Activated B cell treated with CpG ODN at 0.5 μM for 24 hours (primary cell): ENCODE results near the gene SLC11A2. TPM values are rescaled to one million over a fixed set of nuclear protein-coding genes. Genes with fewer than 3 reads are reported as not detected.
"Not testable (repeated sequence)": the region's sequence is repeated elsewhere in the genome, so short reads cannot be mapped to it uniquely, and the experiment has no call there.

ENCODE experiments used
- ATAC-seq: fragments of 200-7000 bp; cut with Tn5 transposase; one replicate; pipeline ENCODE4 v1.10.0; 2021; ENCODE audit warnings: low read depth, mild to moderate bottlenecking, moderate library complexity
- CTCF ChIA-PET: fragments of 350-600 bp; sonication (Branson Sonifier 250); formaldehyde crosslinking; loops from one replicate; lab custom pipeline; 2021; ENCODE audit warnings: antibody characterized with exemption; lab: Charles Lee
- POLR2A ChIA-PET: fragments of 350-600 bp; sonication (Branson Sonifier 250); formaldehyde crosslinking; loops from one replicate; lab custom pipeline; 2021; ENCODE audit warnings: antibody characterized with exemption; lab: Charles Lee
- DNase-seq: peaks from one replicate; pipeline ENCODE4 v3.0.0; 2022
- H3K27ac Mint-ChIP-seq: one replicate; pipeline ENCODE4 v1.8.0; 2020; ENCODE audit warnings: mixed read lengths
- H3K27me3 Mint-ChIP-seq: one replicate; pipeline ENCODE4 v1.8.0; 2021; ENCODE audit warnings: mixed read lengths
- H3K36me3 Mint-ChIP-seq: one replicate; pipeline ENCODE4 v1.8.0; 2021; ENCODE audit warnings: low read depth, mixed read lengths
- H3K4me1 Mint-ChIP-seq: one replicate; pipeline ENCODE4 v1.8.0; 2021; ENCODE audit warnings: mixed read lengths
- H3K4me3 Mint-ChIP-seq: one replicate; pipeline ENCODE4 v1.8.0; 2020; ENCODE audit warnings: mild to moderate bottlenecking, mixed read lengths
- H3K9me3 Mint-ChIP-seq: one replicate; pipeline ENCODE4 v1.8.0; 2020; ENCODE audit warnings: mixed read lengths
- CTCF ChIP-seq: fragments of 200-600 bp; IDR thresholded peaks from one replicate; pipeline ENCODE4 v1.8.0; 2022; ENCODE audit warnings: antibody characterized with exemption, mild to moderate bottlenecking
- intact Hi-C: fragments of 100-400 bp; cut with micrococcal nuclease; formaldehyde crosslinking; loops from one replicate; pipeline ENCODE4 v1.15.1; 2024
- total RNA-seq: library from RNA; stranded (reverse); gene quantifications from 2 replicates; pipeline ENCODE4 v1.2.3, GENCODE V29; 2022

SLC11A2 gene
- total RNA-seq, 1 donor from 2014 or later: 44.6 TPM

- Mint-ChIP-seq H3K27me3 (no peaks in the 10 kb centered on the region), H3K4me3 (no peak overlapping the region), H3K9me3 (peaks cover 5% of the 10 kb centered on the region), H3K27ac (peak overlapping the region; percentile 38), H3K4me1 (peaks cover 71% of the 10 kb centered on the region), H3K36me3 (peaks cover 68% of the 10 kb centered on the region)
- intact Hi-C loops: no loop called here
- POLR2A ChIA-PET: interaction anchor here (0.5 to 1.4 kb wide), 2 partner anchors 43 to 169 kb away, joined by 3 read pairs; partner anchors contain the start of gene ATF1
- TF ChIP-seq CTCF: no peak
- no peak for ATAC-seq
- CTCF ChIA-PET: interaction anchor here (1.2 kb wide), 1 partner anchor 54 kb away, joined by 3 read pairs; no protein-coding TSS in a partner anchor
- DNase-seq: no peak
These were observed 93.3 kb downstream of the SLC11A2 start for GRCh38 chr12:50932787-50933280.

DNA sequence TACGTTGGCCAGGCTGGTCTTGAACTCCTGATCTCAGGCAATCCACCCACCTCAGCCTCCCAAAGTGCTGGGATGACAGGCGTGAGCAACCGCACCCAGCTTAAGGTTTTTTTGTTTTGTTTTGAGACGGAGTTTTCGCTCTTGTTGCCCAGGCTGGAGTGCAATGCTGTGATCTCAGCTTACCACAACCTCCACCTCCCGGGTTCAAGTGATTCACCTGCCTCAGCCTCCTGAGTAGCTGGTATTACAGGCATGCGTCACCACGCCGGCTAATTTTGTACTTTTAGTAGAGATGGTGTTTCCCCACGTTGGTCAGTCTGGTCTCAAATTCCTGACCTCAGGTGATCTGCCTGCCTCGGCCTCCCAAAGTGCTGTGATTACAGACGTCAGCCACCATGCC, 95.7 kb downstream of the SLC11A2 start:
- H3K27me3 Mint-ChIP-seq, H3K4me3 Mint-ChIP-seq, ATAC-seq, DNase-seq, intact Hi-C loops, H3K9me3 Mint-ChIP-seq: not testable (repeated sequence)
- peaks cover 86% of the 10 kb centered on the region for H3K4me1 Mint-ChIP-seq
- POLR2A ChIA-PET: interaction anchor here (0.6 kb wide), 1 partner anchor 33 kb away, joined by 5 read pairs; no protein-coding TSS in a partner anchor
- peak overlapping the region; percentile 31 for H3K27ac Mint-ChIP-seq
- CTCF ChIA-PET: interaction anchor here (1.6 kb wide), 1 partner anchor 56 kb away, joined by 3 read pairs; no protein-coding TSS in a partner anchor
- peaks cover 59% of the 10 kb centered on the region for H3K36me3 Mint-ChIP-seq

- CTCF ChIA-PET: interaction anchor here (1.6 kb wide), 1 partner anchor 57 kb away, joined by 3 read pairs; no protein-coding TSS in a partner anchor
- peaks cover 87% of the 10 kb centered on the region for H3K4me1 Mint-ChIP-seq
These were observed 96.4 kb downstream of the SLC11A2 start for GRCh38 chr12:50929831-50930230.

More at GRCh38 chr12:50929831-50930230, 96.4 kb downstream of the SLC11A2 start:
- H3K27ac Mint-ChIP-seq: peak overlapping the region; percentile 47
- peaks cover 63% of the 10 kb centered on the region for H3K36me3 Mint-ChIP-seq
- no peak for ATAC-seq
- no peak for DNase-seq
- POLR2A ChIA-PET: interaction anchor here (0.6 to 0.7 kb wide), 2 partner anchors 34 to 549 kb away, joined by 4 to 5 read pairs; no protein-coding TSS in a partner anchor
- no peaks in the 10 kb centered on the region for H3K9me3 Mint-ChIP-seq
- intact Hi-C loops: loop anchor here (10.0 kb wide), 2 partner anchors 395 to 435 kb away; partner anchors contain the start of gene BIN2
- TF ChIP-seq CTCF: no peak
- no peak overlapping the region for H3K4me3 Mint-ChIP-seq
- H3K27me3 Mint-ChIP-seq: no peaks in the 10 kb centered on the region

Other genes with a start within 250 kb of the SLC11A2 start
- not detected in 2 replicates for gene TMPRSS12, start 183.5 kb downstream of the SLC11A2 start, total RNA-seq
- not detected in 2 replicates for gene HIGD1C, start 73.8 kb downstream of the SLC11A2 start, total RNA-seq
- gene LETMD1, start 21.9 kb upstream of the SLC11A2 start, total RNA-seq: 82.8 and 92.0 TPM in 2 replicates
- 16.9 and 17.7 TPM in 2 replicates for gene CSRNP2, start 57.2 kb upstream of the SLC11A2 start, total RNA-seq
- 34.9 and 36.7 TPM in 2 replicates for gene TFCP2, start 146.8 kb upstream of the SLC11A2 start, total RNA-seq
- 20.3 and 26.2 TPM in 2 replicates for gene POU6F1, start 191.7 kb upstream of the SLC11A2 start, total RNA-seq
- 209 and 214 TPM in 2 replicates for gene DAZAP2, start 212.4 kb upstream of the SLC11A2 start, total RNA-seq
- 11.4 and 11.5 TPM in 2 replicates for gene SMAGP, start 244.0 kb upstream of the SLC11A2 start, total RNA-seq